OCI-LY1 (cell line): ENCODE data around the gene CHCHD10.

ENCODE experiments used
- H2AFZ ChIP-seq: fragments of 200-600 bp; sonication (generic), shearing (Covaris generic); 2 replicates; pipeline ENCODE4 v1.6.0; 2014; ENCODE audit warnings: antibody characterized with exemption, mild to moderate bottlenecking, low read length
- H3F3A ChIP-seq: fragments of 200-600 bp; sonication (generic), shearing (Covaris generic); 2 replicates; pipeline ENCODE4 v1.6.0; 2014; ENCODE audit warnings: mild to moderate bottlenecking, antibody characterized with exemption, low read length, moderate library complexity; ENCODE audit not compliant: insufficient read depth
- H3K27ac ChIP-seq: fragments of 200-600 bp; sonication (generic); 2 replicates; pipeline ENCODE4 v1.5.1; 2014; ENCODE audit warnings: low read length, mixed run types, mild to moderate bottlenecking, low read depth; ENCODE audit not compliant: poor library complexity, severe bottlenecking
- H3K27me3 ChIP-seq: fragments of 200-600 bp; sonication (generic); 2 replicates; pipeline ENCODE4 v1.6.0; 2014; ENCODE audit warnings: antibody characterized with exemption, mild to moderate bottlenecking, low read length, moderate library complexity; ENCODE audit not compliant: insufficient read depth
- H3K36me3 ChIP-seq: fragments of 200-600 bp; sonication (generic); 2 replicates; pipeline ENCODE4 v1.6.1; 2014; ENCODE audit warnings: mild to moderate bottlenecking, antibody characterized with exemption, low read length, moderate library complexity, mixed read lengths; ENCODE audit not compliant: insufficient read depth
- H3K4me1 ChIP-seq: fragments of 200-600 bp; sonication (generic); 2 replicates; pipeline ENCODE4 v1.5.1; 2014; ENCODE audit warnings: mild to moderate bottlenecking, low read length, moderate library complexity; ENCODE audit not compliant: insufficient read depth, severe bottlenecking
- H3K4me2 ChIP-seq: fragments of 200-600 bp; sonication (generic), shearing (Covaris generic); 2 replicates; pipeline ENCODE4 v1.6.1; 2014; ENCODE audit warnings: low read length
- H3K4me3 ChIP-seq: fragments of 200-600 bp; sonication (generic); 2 replicates; pipeline ENCODE4 v1.5.1; 2014; ENCODE audit warnings: low read length, low read depth, mild to moderate bottlenecking, mixed read lengths; ENCODE audit not compliant: poor library complexity, severe bottlenecking
- H3K79me2 ChIP-seq: fragments of 200-600 bp; shearing (Covaris generic); 2 replicates; pipeline ENCODE4 v1.6.1; 2016; ENCODE audit warnings: mixed run types, low read length, mixed read lengths; ENCODE audit not compliant: insufficient read depth
- H3K9ac ChIP-seq: fragments of 200-600 bp; sonication (generic), shearing (Covaris generic); 2 replicates; pipeline ENCODE4 v1.6.1; 2014; ENCODE audit warnings: mild to moderate bottlenecking, low read length, mixed read lengths
- H3K9me2 ChIP-seq: fragments of 200-600 bp; sonication (generic), shearing (Covaris generic); 2 replicates; pipeline ENCODE4 v1.6.1; 2014; ENCODE audit warnings: low read depth, mild to moderate bottlenecking, low read length, mixed read lengths
- H3K9me3 ChIP-seq: fragments of 200-600 bp; shearing (Covaris generic); 2 replicates; pipeline ENCODE4 v1.6.1; 2014; ENCODE audit warnings: low read length, mixed read lengths
- H4K20me1 ChIP-seq: fragments of 200-600 bp; sonication (generic), shearing (Covaris generic); 2 replicates; pipeline ENCODE4 v1.6.0; 2016; ENCODE audit warnings: mild to moderate bottlenecking, low read length; ENCODE audit not compliant: insufficient read depth
- CTCF ChIP-seq: fragments of 200-600 bp; sonication (generic), shearing (Covaris generic); IDR thresholded peaks from 2 replicates; pipeline ENCODE4 v1.5.1; 2017; ENCODE audit warnings: mild to moderate bottlenecking, antibody characterized with exemption, low read length, moderate library complexity, mixed read lengths
- EZH2 ChIP-seq: fragments of 200-600 bp; sonication (generic), shearing (Covaris generic); IDR thresholded peaks from 2 replicates; pipeline ENCODE4 v1.8.0; 2017; ENCODE audit warnings: borderline replicate concordance, mixed run types, mild to moderate bottlenecking, antibody characterized with exemption, low read length, moderate library complexity, mixed read lengths

CHCHD10 gene

GRCh38 chr22:23778577-23778900 lies 10.8 kb upstream of the CHCHD10 start:
- H3K79me2 ChIP-seq: no peaks in the 10 kb centered on the region
- no peak overlapping the region for H3K9ac ChIP-seq
- no peaks in the 10 kb centered on the region for H3F3A ChIP-seq
- no peak overlapping the region for H3K27ac ChIP-seq
- no peaks in the 10 kb centered on the region for H3K9me3 ChIP-seq
- H3K4me1 ChIP-seq: no peaks in the 10 kb centered on the region
- H3K27me3 ChIP-seq: 0 out of 2 replicates have a peak, but pooled peaks cover 4% of the 10 kb centered on the region
- no peak overlapping the region for H2AFZ ChIP-seq
- TF ChIP-seq CTCF (no peak), EZH2 (no peak)
- no peaks in the 10 kb centered on the region for H4K20me1 ChIP-seq
- H3K4me3 ChIP-seq: no peak overlapping the region
- no peaks in the 10 kb centered on the region for H3K36me3 ChIP-seq
- H3K9me2 ChIP-seq: no peaks in the 10 kb centered on the region
- no peak overlapping the region for H3K4me2 ChIP-seq

GRCh38 chr22:23777776-23778576 lies 10.2 kb upstream of the CHCHD10 start:
- no peaks in the 10 kb centered on the region for H3K9me2 ChIP-seq
- TF ChIP-seq CTCF (no peak), EZH2 (no peak)
- no peaks in the 10 kb centered on the region for H4K20me1 ChIP-seq
- H3K9me3 ChIP-seq: no peaks in the 10 kb centered on the region
- H3K36me3 ChIP-seq: no peaks in the 10 kb centered on the region
- H3K4me2 ChIP-seq: no peak overlapping the region
- 0 out of 2 replicates have a peak, but pooled peaks cover 4% of the 10 kb centered on the region for H3K27me3 ChIP-seq
- no peaks in the 10 kb centered on the region for H3F3A ChIP-seq
- H2AFZ ChIP-seq: no peak overlapping the region
- no peak overlapping the region for H3K9ac ChIP-seq
- H3K4me1 ChIP-seq: peaks cover 3% of the 10 kb centered on the region
- no peaks in the 10 kb centered on the region for H3K79me2 ChIP-seq
- H3K27ac ChIP-seq: no peak overlapping the region
- no peak overlapping the region for H3K4me3 ChIP-seq

GRCh38 chr22:23775779-23776375 lies 8.1 kb upstream of the CHCHD10 start:
- Histone ChIP-seq H3K9ac (no peak overlapping the region), H3K27ac (no peak overlapping the region)

More at GRCh38 chr22:23775779-23776375, 8.1 kb upstream of the CHCHD10 start:
- H3K27me3 ChIP-seq: 0 out of 2 replicates have a peak, but pooled peaks cover 4% of the 10 kb centered on the region
- TF ChIP-seq CTCF (peak; percentile 26; the same call in 1 of the 2 replicates), EZH2 (no peak)
- H3K4me3 ChIP-seq: no peak overlapping the region
- H3K9me2 ChIP-seq: no peaks in the 10 kb centered on the region
- no peaks in the 10 kb centered on the region for H3F3A ChIP-seq
- no peak overlapping the region for H2AFZ ChIP-seq
- H4K20me1 ChIP-seq: no peaks in the 10 kb centered on the region
- no peaks in the 10 kb centered on the region for H3K36me3 ChIP-seq
- no peaks in the 10 kb centered on the region for H3K79me2 ChIP-seq
- peaks cover 15% of the 10 kb centered on the region for H3K4me1 ChIP-seq
- no peak overlapping the region for H3K4me2 ChIP-seq
- no peaks in the 10 kb centered on the region for H3K9me3 ChIP-seq
